GM21529 (cell line): ENCODE data around the gene OLA1.

Experiments used
- ATAC-seq: cut with Tn5 transposase; IDR thresholded peaks from one replicate; pipeline ENCODE4 v1.9.1; 2021; ENCODE audit not compliant: unreplicated experiment

The OLA1 gene

GRCh38 chr2:174122185-174122584 lies 126.1 kb downstream of the OLA1 start:
- ATAC-seq: no peak

DNA sequence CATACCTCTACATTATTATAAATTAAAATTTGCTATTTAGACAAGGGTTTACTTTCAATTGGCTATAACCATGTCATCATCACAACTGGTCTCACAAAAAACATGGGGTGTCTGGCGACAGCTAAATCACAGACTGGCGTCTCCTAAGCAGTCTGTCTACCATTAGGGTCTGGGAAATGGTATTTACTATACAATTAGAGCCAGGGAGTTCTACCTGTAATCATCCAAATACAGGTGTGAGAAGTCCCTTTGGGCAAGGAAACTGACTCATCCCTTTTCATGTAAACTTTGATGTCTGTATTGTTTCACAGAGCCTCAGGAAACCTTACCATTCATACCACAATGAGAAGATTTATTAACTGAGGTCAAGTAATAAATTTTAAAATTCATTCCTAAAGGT lies 126.7 kb downstream of the OLA1 start:
- no peak for ATAC-seq

DNA sequence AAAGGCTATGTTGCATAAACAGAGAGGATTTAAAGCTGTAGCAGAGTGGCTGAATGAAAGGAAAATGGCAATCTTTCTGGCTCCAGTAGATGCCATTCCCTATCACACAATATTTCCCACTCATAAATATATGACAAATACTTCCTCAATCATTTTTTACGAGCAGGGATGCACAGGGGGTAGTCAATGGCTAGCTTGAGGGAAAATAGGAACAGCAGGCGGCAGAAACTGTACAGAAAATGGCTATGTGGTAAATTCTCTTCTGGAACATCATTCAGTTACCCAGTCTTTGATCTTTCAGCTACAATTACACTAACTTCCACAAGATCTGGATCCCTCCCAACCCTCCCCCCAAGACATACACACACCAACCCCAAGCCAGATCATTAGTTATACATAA lies 127.2 kb downstream of the OLA1 start:
- ATAC-seq: no peak

GRCh38 chr2:174120346-174120745 lies 128.0 kb downstream of the OLA1 start:
- ATAC-seq: no peak

GRCh38 chr2:174117951-174118930 lies 130.1 kb downstream of the OLA1 start:
- ATAC-seq: no peak

DNA sequence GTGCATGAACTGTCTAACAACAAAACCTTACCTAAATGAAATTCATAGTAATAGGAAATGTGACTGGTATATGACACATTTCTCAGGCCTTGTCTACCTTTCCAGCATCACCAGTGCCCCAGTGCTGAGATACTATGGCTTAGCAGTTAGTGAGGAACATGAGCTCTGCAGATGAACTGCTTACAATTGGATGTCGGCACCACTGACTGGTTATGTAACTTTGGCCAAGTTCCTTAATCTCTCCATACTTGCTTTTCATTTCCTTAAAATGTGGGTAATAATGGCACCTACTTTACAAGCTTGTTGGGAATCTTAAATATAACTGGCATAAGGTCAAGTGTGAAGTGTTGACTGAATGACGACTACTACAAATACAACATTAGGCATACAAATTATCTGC lies 136.3 kb downstream of the OLA1 start:
- no peak for ATAC-seq

- no peak for ATAC-seq
Observed at GRCh38 chr2:174108579-174108978, 139.8 kb downstream of the OLA1 start.

- ATAC-seq: no peak
Observed at GRCh38 chr2:174106736-174107135, 141.6 kb downstream of the OLA1 start.

DNA sequence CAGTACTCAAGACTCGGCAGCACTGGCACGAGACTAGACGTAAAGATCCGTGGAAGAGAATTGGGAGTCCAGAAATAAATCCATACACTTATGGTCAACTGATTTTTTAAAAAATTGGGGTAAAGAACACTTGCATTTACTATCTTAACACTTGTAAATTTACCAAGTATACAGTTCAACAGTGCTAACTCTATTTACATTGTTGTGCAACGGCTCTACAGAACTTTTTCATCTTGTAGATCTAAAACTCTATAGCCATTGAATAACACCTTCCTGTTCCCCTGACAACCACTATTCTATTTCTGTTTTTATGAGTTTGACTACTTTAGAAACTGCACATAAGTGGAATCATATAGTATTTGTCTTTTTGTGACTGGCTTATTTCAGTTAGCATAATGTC lies 153.8 kb downstream of the OLA1 start:
- no peak for ATAC-seq

DNA sequence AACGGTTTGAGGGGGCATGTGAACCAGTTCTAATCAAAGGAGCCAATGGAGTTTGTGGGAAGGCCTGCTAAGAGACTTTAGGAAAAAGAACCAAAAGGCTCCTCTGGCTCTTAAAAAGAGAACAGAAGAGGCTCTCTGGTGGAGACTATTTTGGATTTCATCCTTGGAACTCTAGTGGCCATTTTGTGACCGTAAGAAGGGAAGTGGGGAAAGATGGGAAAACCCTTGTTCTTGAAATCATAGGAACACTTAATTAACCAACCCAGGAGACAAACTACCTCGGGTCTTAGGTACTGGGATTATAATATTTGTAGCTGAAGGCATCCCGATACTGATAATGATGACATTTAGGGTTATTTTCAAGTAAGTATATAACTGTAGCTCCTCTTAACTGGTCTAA lies 157.9 kb downstream of the OLA1 start:
- no peak for ATAC-seq

- no peak for ATAC-seq
Observed at GRCh38 chr2:174088706-174089460, 159.4 kb downstream of the OLA1 start.

DNA sequence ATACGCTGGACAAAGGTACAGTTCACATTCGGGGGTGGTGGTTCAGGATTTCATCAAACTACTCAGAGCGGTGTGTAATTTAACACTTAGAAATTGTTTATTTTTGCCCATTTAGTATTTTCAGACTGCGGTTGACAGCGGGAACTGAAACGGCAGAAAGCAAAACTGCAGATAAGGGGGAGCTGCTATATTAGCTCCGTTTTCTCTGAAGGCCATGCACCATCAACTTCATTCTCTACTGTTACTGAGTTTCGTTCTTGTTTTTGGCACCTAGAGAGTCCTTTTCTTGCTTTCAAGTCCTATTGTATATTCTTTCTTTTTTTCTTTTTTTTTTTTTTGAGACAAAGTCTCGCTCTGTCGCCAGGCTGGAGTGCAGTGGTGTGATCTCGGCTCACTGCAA lies 161.6 kb downstream of the OLA1 start:
- ATAC-seq: no peak

DNA sequence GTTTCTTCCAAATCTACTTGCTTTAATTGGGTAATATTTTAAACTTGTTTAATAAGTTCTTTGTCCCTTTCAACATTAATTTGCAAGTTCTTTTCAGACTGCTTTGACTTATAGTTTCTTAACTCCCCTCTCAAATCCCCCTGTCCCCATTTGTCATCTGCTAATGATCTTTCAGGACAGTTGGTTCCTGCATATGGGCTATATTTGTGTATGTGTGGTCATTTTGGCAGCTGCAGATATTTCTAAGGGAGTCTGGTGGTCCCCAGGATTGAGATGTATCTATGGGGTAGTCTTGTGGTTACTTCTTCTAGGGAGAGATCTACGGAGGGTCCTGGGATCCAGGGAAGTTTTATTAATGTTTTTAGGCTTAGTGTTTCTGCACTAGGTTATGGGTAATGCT lies 162.6 kb downstream of the OLA1 start:
- no peak for ATAC-seq

GRCh38 chr2:174083843-174084458 lies 164.4 kb downstream of the OLA1 start:
- ATAC-seq: no peak

DNA sequence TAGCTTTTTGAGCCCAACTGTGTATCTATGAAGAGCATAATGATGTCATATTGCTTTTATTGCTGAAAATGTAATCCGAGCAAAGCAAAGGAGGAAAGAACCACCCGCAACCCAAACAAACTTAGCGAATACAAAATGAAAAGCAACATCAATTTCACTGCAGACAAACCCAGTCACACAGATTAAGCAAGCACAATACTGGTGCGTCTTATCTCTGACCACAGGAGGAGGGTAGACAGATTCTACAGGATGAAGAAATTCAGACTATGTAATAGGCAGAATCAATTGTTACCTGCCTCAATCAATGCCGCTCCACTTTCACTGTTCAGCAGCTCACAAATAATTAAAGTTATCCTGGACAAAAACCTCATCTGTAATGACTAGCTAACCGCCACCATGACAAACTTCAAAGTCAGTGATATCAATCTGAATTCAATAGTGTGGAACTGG lies 167.6 kb downstream of the OLA1 start:
- no peak for ATAC-seq

DNA sequence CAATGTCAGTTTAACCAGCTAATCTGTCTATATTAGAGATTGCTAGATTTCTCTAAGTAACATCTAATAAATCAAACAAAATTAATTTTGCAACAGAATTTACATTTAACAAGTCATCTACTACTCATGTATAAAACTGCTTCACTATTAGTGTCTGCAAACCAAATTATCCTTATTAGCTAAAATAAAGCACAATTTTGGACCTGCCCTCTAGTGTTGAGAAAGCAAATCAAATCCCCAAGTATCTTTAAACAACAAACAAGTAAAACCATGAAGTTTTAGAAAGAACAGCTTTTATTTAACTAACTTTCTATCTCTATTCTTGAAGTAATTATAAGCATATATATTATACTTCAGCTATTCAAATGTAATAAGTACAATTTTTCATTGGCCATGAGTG lies 170.1 kb downstream of the OLA1 start:
- no peak for ATAC-seq

GRCh38 chr2:174076975-174077374 lies 171.4 kb downstream of the OLA1 start:
- no peak for ATAC-seq

DNA sequence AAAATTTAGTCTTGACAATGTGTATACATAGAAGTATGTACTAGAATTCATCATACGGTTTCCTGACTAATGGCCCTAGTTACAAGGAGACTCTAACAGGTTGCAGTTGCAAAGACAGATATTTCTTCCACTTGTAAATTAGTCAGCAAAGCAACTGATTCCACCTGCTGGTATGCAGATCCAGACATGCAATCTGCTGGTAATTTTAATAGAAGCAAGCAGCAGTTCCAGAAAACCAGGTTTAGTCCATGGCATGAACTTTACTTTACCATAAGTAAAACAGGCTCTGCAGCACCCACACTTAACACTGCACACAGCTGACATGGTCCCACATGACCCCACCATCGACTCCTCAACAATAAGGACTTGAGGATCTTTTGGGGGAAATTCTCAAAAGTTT lies 172.3 kb downstream of the OLA1 start:
- no peak for ATAC-seq

GRCh38 chr2:174074831-174075230 lies 173.5 kb downstream of the OLA1 start:
- ATAC-seq: no peak

DNA sequence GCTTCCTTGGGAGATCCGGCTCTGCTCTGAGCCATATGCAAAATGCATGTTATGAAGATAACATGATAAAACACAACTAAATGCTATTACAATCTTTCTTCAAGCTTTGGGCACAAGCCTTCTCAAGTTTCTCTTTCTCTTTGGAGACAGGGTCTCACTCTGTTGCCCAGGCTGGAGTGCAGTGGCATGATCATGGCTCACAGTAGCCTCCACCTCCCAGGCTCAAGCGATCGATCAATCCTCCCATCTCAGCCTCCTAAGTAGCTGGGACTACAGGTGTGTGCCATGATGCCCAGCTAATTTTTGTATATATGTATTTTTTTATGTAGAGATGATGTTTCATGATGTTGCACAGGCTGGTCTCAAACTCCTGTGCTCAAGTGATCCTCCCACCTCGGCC lies 175.5 kb downstream of the OLA1 start:
- ATAC-seq: no peak

DNA sequence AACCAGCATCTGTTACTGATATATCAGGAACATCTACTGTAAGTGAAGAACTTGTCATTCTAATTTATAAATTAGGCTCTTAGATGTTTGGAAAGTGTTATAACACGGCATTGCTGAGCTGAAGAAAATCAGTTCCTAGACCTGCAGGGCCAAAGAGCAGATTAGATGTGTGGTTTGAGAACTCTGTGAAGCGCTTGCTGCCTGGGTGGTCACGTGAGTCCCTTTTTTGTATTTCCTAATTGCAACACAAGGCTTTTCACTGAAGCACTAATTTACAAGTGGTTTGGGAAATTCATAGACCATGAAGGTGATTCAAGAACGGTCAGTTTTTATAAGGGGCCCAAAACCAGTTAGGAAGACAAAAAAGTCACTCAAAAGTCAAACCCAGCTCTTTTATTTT lies 176.3 kb downstream of the OLA1 start:
- ATAC-seq: no peak

DNA sequence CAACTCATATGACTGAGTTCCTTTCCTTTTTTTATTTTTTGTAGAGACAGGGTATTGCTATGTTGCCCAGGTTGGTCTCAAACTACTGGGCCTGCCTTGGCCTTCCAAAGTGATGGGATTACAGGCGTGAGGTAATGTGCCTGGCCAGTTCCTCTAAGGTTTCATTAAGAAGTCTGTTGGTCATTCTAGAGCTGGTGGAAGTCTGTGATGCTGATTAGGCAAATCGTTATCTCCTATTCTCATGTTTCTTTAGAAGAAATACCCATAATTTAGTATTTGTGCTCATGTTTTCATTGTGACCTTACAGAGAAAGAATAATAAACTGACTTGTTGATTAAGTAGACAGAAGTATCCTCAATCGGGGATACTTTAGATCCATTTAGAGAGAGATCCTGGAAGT lies 177.0 kb downstream of the OLA1 start:
- no peak for ATAC-seq
